Trophoblast cell (in vitro differentiated cells and primary cell): ENCODE results near the gene SLC1A7.

ENCODE experiments used
- DNase-seq, 2 donors: peaks; one replicate each; pipeline ENCODE4 v3.0.0-alpha.2; 2016
- H2AFZ ChIP-seq: 2 replicates; pipeline ENCODE4 v1.6.1; 2013; ENCODE audit warnings: low read length, moderate library complexity, mild to moderate bottlenecking; ENCODE audit not compliant: insufficient read depth, poor library complexity
- H2AK5ac ChIP-seq: 2 replicates; pipeline ENCODE4 v1.6.1; 2013; ENCODE audit warnings: mild to moderate bottlenecking, low read length
- H2BK120ac ChIP-seq: 2 replicates; pipeline ENCODE4 v1.6.1; 2013; ENCODE audit warnings: low read length, mild to moderate bottlenecking, moderate library complexity; ENCODE audit not compliant: insufficient read depth, poor library complexity
- H2BK12ac ChIP-seq: 2 replicates; pipeline ENCODE4 v1.6.1; 2013; ENCODE audit warnings: mild to moderate bottlenecking, low read length, moderate library complexity
- H2BK5ac ChIP-seq: 2 replicates; pipeline ENCODE4 v1.6.1; 2013; ENCODE audit warnings: low read length, low read depth, moderate library complexity, mild to moderate bottlenecking; ENCODE audit not compliant: poor library complexity
- H3K14ac ChIP-seq: 2 replicates; pipeline ENCODE4 v1.6.1; 2013; ENCODE audit warnings: mild to moderate bottlenecking, low read length
- H3K18ac ChIP-seq: 2 replicates; pipeline ENCODE4 v1.6.1; 2013; ENCODE audit warnings: mild to moderate bottlenecking, low read length
- H3K23ac ChIP-seq: 2 replicates; pipeline ENCODE4 v1.6.1; 2013; ENCODE audit warnings: low read length
- H3K27ac ChIP-seq: 2 replicates; pipeline ENCODE4 v1.5.1; 2013; ENCODE audit warnings: low read depth, mild to moderate bottlenecking, inconsistent platforms, low read length, moderate library complexity
- H3K27me3 ChIP-seq: 2 replicates; pipeline ENCODE4 v1.6.1; 2013; ENCODE audit warnings: inconsistent platforms, mild to moderate bottlenecking, low read length, moderate library complexity; ENCODE audit not compliant: insufficient read depth
- H3K36me3 ChIP-seq, 2 experiments: 1 replicate in 1 of 2; 2 replicates in 1 of 2; pipeline ENCODE4 v1.6.1; 2013; ENCODE audit warnings: low read length in 2 of 2, mild to moderate bottlenecking in 2 of 2, moderate library complexity in 1 of 2; ENCODE audit not compliant: insufficient read depth in 2 of 2, control insufficient read depth in 1 of 2
- H3K4ac ChIP-seq: 2 replicates; pipeline ENCODE4 v1.6.1; 2013; ENCODE audit warnings: low read depth, mild to moderate bottlenecking, low read length, moderate library complexity
- H3K4me1 ChIP-seq, 2 experiments: 1 replicate in 1 of 2; 2 replicates in 1 of 2; pipeline ENCODE4 v1.6.1; 2013; ENCODE audit warnings: low read length in 2 of 2, mild to moderate bottlenecking in 2 of 2, moderate library complexity in 1 of 2; ENCODE audit not compliant: insufficient read depth in 2 of 2, control insufficient read depth in 1 of 2
- H3K4me2 ChIP-seq: 2 replicates; pipeline ENCODE4 v1.6.1; 2013; ENCODE audit warnings: inconsistent platforms, mild to moderate bottlenecking, low read length, moderate library complexity
- H3K4me3 ChIP-seq: 2 replicates; pipeline ENCODE4 v1.5.1; 2013; ENCODE audit warnings: mild to moderate bottlenecking, low read depth, low read length, inconsistent platforms
- H3K79me1 ChIP-seq: one replicate; pipeline ENCODE4 v1.6.1; 2013; ENCODE audit warnings: low read length
- H3K79me2 ChIP-seq: 2 replicates; pipeline ENCODE4 v1.6.1; 2013; ENCODE audit warnings: low read length, mild to moderate bottlenecking; ENCODE audit not compliant: control insufficient read depth, insufficient read depth, poor library complexity
- H3K9ac ChIP-seq: 2 replicates; pipeline ENCODE4 v1.6.1; 2013; ENCODE audit warnings: mild to moderate bottlenecking, low read length
- H3K9me3 ChIP-seq: 2 replicates; pipeline ENCODE4 v1.6.1; 2013; ENCODE audit warnings: low read depth, mild to moderate bottlenecking, control low read depth, inconsistent platforms, low read length; ENCODE audit not compliant: insufficient read depth
- H4K12ac ChIP-seq: 2 replicates; pipeline ENCODE4 v1.6.1; 2013; ENCODE audit warnings: low read depth, mild to moderate bottlenecking, low read length, moderate library complexity
- H4K8ac ChIP-seq: 2 replicates; pipeline ENCODE4 v1.6.1; 2013; ENCODE audit warnings: low read depth, mild to moderate bottlenecking, low read length, moderate library complexity
- H4K91ac ChIP-seq: one replicate; pipeline ENCODE4 v1.6.1; 2013; ENCODE audit warnings: low read depth, mild to moderate bottlenecking, low read length, moderate library complexity
- WGBS: extraction: QIAGEN DNeasy Blood & Tissue Kit; methylation state at CpG from one replicate; pipeline ENCODE4 v1.1.7; 2013; ENCODE audit warnings: missing lambda C conversion rate; ENCODE audit not compliant: insufficient read length, insufficient coverage; ENCODE audit errors: extremely low coverage; 5-methylcytosine and 5-hydroxymethylcytosine counted together

SLC1A7 gene

GRCh38 chr1:53057127-53057526 is 85.3 kb downstream of the SLC1A7 start:
- peaks cover 0 to under 1% of the 10 kb centered on the region in 2 experiments for H3K4me1 ChIP-seq
- no peak overlapping the region for H3K14ac ChIP-seq
- WGBS, result no CpG with 5 or more reads among the region's 2 CpGs
- no peak overlapping the region for H3K4ac ChIP-seq
- no peak overlapping the region for H3K4me2 ChIP-seq
- H3K79me2 ChIP-seq, result no peaks in the 10 kb centered on the region
- H2AFZ ChIP-seq, result no peak overlapping the region
- H3K9me3 ChIP-seq, result peaks cover 4% of the 10 kb centered on the region
- peaks cover 24% of the 10 kb centered on the region for H3K27me3 ChIP-seq
- no peak overlapping the region for H2BK12ac ChIP-seq
- DNase-seq, result no peak
- no peak overlapping the region for H2BK5ac ChIP-seq
- H3K9ac ChIP-seq, result no peak overlapping the region
- no peak overlapping the region for H4K91ac ChIP-seq
- H3K36me3 ChIP-seq, result no peaks in the 10 kb centered on the region
- H2BK120ac ChIP-seq, result no peak overlapping the region
- H3K79me1 ChIP-seq, result no peaks in the 10 kb centered on the region
- H2AK5ac ChIP-seq, result no peak overlapping the region
- H3K23ac ChIP-seq, result no peak overlapping the region
- no peak overlapping the region for H3K4me3 ChIP-seq
- H3K18ac ChIP-seq, result no peak overlapping the region
- no peak overlapping the region for H3K27ac ChIP-seq
- H4K8ac ChIP-seq, result no peak overlapping the region
- H4K12ac ChIP-seq, result no peak overlapping the region

- H4K8ac ChIP-seq, result no peak overlapping the region
- H3K36me3 ChIP-seq, result no peaks in the 10 kb centered on the region
- H3K23ac ChIP-seq, result no peak overlapping the region
- H3K79me2 ChIP-seq, result no peaks in the 10 kb centered on the region
- no peak overlapping the region for H4K91ac ChIP-seq
- no peak overlapping the region for H3K9ac ChIP-seq
- no peak overlapping the region for H4K12ac ChIP-seq
- H3K27ac ChIP-seq, result no peak overlapping the region
- no peak overlapping the region for H2BK120ac ChIP-seq
- no peak overlapping the region for H3K4me2 ChIP-seq
- H3K27me3 ChIP-seq, result no peaks in the 10 kb centered on the region
- no peak overlapping the region for H2AK5ac ChIP-seq
- no peak for DNase-seq
- H3K79me1 ChIP-seq, result no peaks in the 10 kb centered on the region
- no peak overlapping the region for H3K4ac ChIP-seq
- H2BK12ac ChIP-seq, result no peak overlapping the region
- no peak overlapping the region for H2BK5ac ChIP-seq
- H3K18ac ChIP-seq, result no peak overlapping the region
- no peak overlapping the region for H2AFZ ChIP-seq
- no peak overlapping the region for H3K14ac ChIP-seq
- H3K9me3 ChIP-seq, result no peaks in the 10 kb centered on the region
- H3K4me3 ChIP-seq, result no peak overlapping the region
- H3K4me1 ChIP-seq, result peaks cover 4 to 6% of the 10 kb centered on the region in 2 experiments
- no CpG with 5 or more reads among the region's 1 CpG for WGBS
These were observed 90.8 kb downstream of the SLC1A7 start for GRCh38 chr1:53051676-53052075.

DNA sequence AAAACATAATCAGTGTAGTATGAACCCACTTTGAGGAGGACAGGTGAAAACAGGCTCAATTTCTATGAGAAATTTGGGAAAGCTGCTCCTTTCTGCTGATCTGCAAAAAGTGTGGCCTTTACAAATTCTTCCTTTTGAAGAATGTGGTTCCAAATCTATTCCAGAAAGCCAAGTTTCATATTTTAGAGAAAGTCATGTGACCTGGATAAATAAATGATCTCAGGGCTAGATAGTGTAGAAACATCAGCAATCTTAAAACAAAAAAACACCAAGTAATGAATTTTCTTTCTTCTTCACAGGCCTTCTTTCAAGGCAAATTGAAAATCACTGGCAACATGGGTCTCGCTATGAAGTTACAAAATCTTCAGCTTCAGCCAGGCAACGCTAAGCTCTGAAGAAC is 92.1 kb downstream of the SLC1A7 start:
- Histone ChIP-seq H3K9ac (no peak overlapping the region), H3K27me3 (no peaks in the 10 kb centered on the region), H3K9me3 (no peaks in the 10 kb centered on the region), H3K4me2 (no peak overlapping the region), H3K4ac (no peak overlapping the region), H2BK120ac (no peak overlapping the region), H3K27ac (no peak overlapping the region), H3K79me1 (no peaks in the 10 kb centered on the region), H2AK5ac (no peak overlapping the region), H4K8ac (no peak overlapping the region), H2AFZ (no peak overlapping the region), H3K36me3 (no peaks in the 10 kb centered on the region), H4K12ac (no peak overlapping the region), H3K18ac (no peak overlapping the region), H2BK12ac (no peak overlapping the region), H3K4me3 (no peak overlapping the region), H3K79me2 (no peaks in the 10 kb centered on the region), H3K23ac (no peak overlapping the region), H3K14ac (no peak overlapping the region), H4K91ac (no peak overlapping the region), H3K4me1 (peaks cover 4 to 6% of the 10 kb centered on the region in 2 experiments), H2BK5ac (no peak overlapping the region)
- DNase-seq, result no peak
- no CpG with 5 or more reads among the region's 2 CpGs for WGBS

- no peak overlapping the region for H3K4ac ChIP-seq
- no peak overlapping the region for H3K27ac ChIP-seq
- no peaks in the 10 kb centered on the region for H3K79me1 ChIP-seq
- H4K12ac ChIP-seq, result no peak overlapping the region
- H3K14ac ChIP-seq, result no peak overlapping the region
- H2BK5ac ChIP-seq, result no peak overlapping the region
- no peak overlapping the region for H2AFZ ChIP-seq
- no peak overlapping the region for H3K4me2 ChIP-seq
- H3K9ac ChIP-seq, result no peak overlapping the region
- H3K27me3 ChIP-seq, result no peaks in the 10 kb centered on the region
- DNase-seq, result no peak
- no peaks in the 10 kb centered on the region for H3K9me3 ChIP-seq
- H4K8ac ChIP-seq, result no peak overlapping the region
- no peak overlapping the region for H3K4me3 ChIP-seq
- H2BK120ac ChIP-seq, result no peak overlapping the region
- WGBS, result no CpG with 5 or more reads among the region's 3 CpGs
- no peaks in the 10 kb centered on the region for H3K36me3 ChIP-seq
- H2BK12ac ChIP-seq, result no peak overlapping the region
- no peak overlapping the region for H3K18ac ChIP-seq
- H3K4me1 ChIP-seq, result peaks cover 4 to 6% of the 10 kb centered on the region in 2 experiments
- no peaks in the 10 kb centered on the region for H3K79me2 ChIP-seq
- H4K91ac ChIP-seq, result no peak overlapping the region
- no peak overlapping the region for H2AK5ac ChIP-seq
- H3K23ac ChIP-seq, result no peak overlapping the region
These were observed 92.9 kb downstream of the SLC1A7 start for GRCh38 chr1:53049574-53049967.
